Lower lobe of right lung (tissue), 2 donors: ENCODE data around the gene LOXL4. TPM values are rescaled to one million over a fixed set of nuclear protein-coding genes. Genes with fewer than 3 reads are reported as not detected.

Source experiments
- ATAC-seq, 2 donors: fragments of 200-7000 bp; cut with Tn5 transposase; one replicate each; pipeline ENCODE4 v1.9.1; 2020 to 2022; ENCODE audit warnings: mild to moderate bottlenecking in 2 of 2, moderate library complexity in 2 of 2
- DNase-seq: peaks from one replicate; pipeline ENCODE4 v3.0.0-alpha.2; 2020
- H3K27ac ChIP-seq: fragments of 200-600 bp; one replicate; pipeline ENCODE4 v1.8.0; 2022
- H3K27me3 ChIP-seq: fragments of 200-600 bp; one replicate; pipeline ENCODE4 v1.8.0; 2022; ENCODE audit warnings: low read depth
- H3K36me3 ChIP-seq: fragments of 200-600 bp; one replicate; pipeline ENCODE4 v1.8.0; 2022; ENCODE audit warnings: mild to moderate bottlenecking
- H3K4me1 ChIP-seq: fragments of 200-600 bp; one replicate; pipeline ENCODE4 v1.8.0; 2022
- H3K4me3 ChIP-seq: fragments of 200-600 bp; one replicate; pipeline ENCODE4 v1.8.0; 2022; ENCODE audit warnings: mild to moderate bottlenecking
- H3K9me3 ChIP-seq: fragments of 200-600 bp; one replicate; pipeline ENCODE4 v1.8.0; 2022
- CTCF ChIP-seq: fragments of 200-600 bp; IDR thresholded peaks from one replicate; pipeline ENCODE4 v1.8.0; 2022; ENCODE audit warnings: antibody characterized with exemption, mild to moderate bottlenecking
- intact Hi-C: fragments of 100-400 bp; cut with DNase I; formaldehyde crosslinking; loops from one replicate; pipeline ENCODE4 v1.11.0; 2022
- total RNA-seq: library from RNA; stranded (reverse); fragmentation: NEBNext Ultra II Directional; extraction: Animal tissue kit (Norgen Biotek cat#: 25700); gene quantifications from one replicate; pipeline ENCODE4 v1.2.1, GENCODE V29; 2021
- donor health status: DM: no; HTN: yes; CAD: no; lungs with severe emphysema.

LOXL4 gene
- total RNA-seq, 1 donor from 2014 or later = 4.5 TPM

- DNase-seq (no peak), ATAC-seq (no peak)
- H3K4me1 ChIP-seq = peaks cover 11% of the 10 kb centered on the region
- no peak overlapping the region for H3K4me3 ChIP-seq
- no peak overlapping the region for H3K27ac ChIP-seq
- no peaks in the 10 kb centered on the region for H3K36me3 ChIP-seq
- intact Hi-C loops = no loop called here
- H3K9me3 ChIP-seq = peaks cover 16% of the 10 kb centered on the region
- no peak for TF ChIP-seq CTCF
- no peaks in the 10 kb centered on the region for H3K27me3 ChIP-seq
Measured at GRCh38 chr10:98223874-98224273, 44.1 kb downstream of the LOXL4 start.

- DNase-seq (no peak), ATAC-seq (no peak)
- no peak for TF ChIP-seq CTCF
- Histone ChIP-seq H3K4me3 (no peak overlapping the region), H3K27me3 (no peaks in the 10 kb centered on the region), H3K36me3 (no peaks in the 10 kb centered on the region), H3K27ac (no peak overlapping the region), H3K9me3 (peaks cover 17% of the 10 kb centered on the region), H3K4me1 (no peaks in the 10 kb centered on the region)
- intact Hi-C loops = no loop called here
Measured at GRCh38 chr10:98217801-98218200, 50.2 kb downstream of the LOXL4 start.

- no peak overlapping the region for H3K27ac ChIP-seq
- DNase-seq = no peak
- no peak for TF ChIP-seq CTCF
Measured at GRCh38 chr10:98215373-98215772, 52.6 kb downstream of the LOXL4 start.

GRCh38 chr10:98213740-98214139, 54.3 kb downstream of the LOXL4 start:
- Histone ChIP-seq H3K4me3 (no peak overlapping the region), H3K36me3 (peaks cover 11% of the 10 kb centered on the region), H3K27me3 (no peaks in the 10 kb centered on the region), H3K9me3 (peaks cover 5% of the 10 kb centered on the region), H3K4me1 (no peaks in the 10 kb centered on the region), H3K27ac (no peak overlapping the region)
- no peak for TF ChIP-seq CTCF
- ATAC-seq = no peak
- no peak for DNase-seq
- intact Hi-C loops = no loop called here

More at GRCh38 chr10:98215373-98215772, 52.6 kb downstream of the LOXL4 start:
- ATAC-seq = no peak
- no peaks in the 10 kb centered on the region for H3K4me1 ChIP-seq
- no peak overlapping the region for H3K4me3 ChIP-seq
- intact Hi-C loops = no loop called here
- no peaks in the 10 kb centered on the region for H3K27me3 ChIP-seq
- H3K9me3 ChIP-seq = peaks cover 17% of the 10 kb centered on the region
- no peaks in the 10 kb centered on the region for H3K36me3 ChIP-seq

- H3K27ac ChIP-seq = no peak overlapping the region
- ATAC-seq (no peak), DNase-seq (no peak)
Measured at GRCh38 chr10:98212196-98212595, 55.8 kb downstream of the LOXL4 start.

More at GRCh38 chr10:98212196-98212595, 55.8 kb downstream of the LOXL4 start:
- intact Hi-C loops = no loop called here
- Histone ChIP-seq H3K27me3 (no peaks in the 10 kb centered on the region), H3K4me1 (no peaks in the 10 kb centered on the region), H3K9me3 (no peaks in the 10 kb centered on the region), H3K4me3 (no peak overlapping the region), H3K36me3 (peaks cover 24% of the 10 kb centered on the region)
- TF ChIP-seq CTCF = no peak
